ENCODE measurements around the gene ZC3H18.

GRCh38 chr16:88595921-88596320, 25.7 kb downstream of the ZC3H18 start:
- no peak for TF ChIP-seq EZH2 (IDR thresholded peaks at IDR 0.05; ENCODE audit: borderline replicate concordance, control insufficient read depth, low read depth, low read length)
- TF ChIP-seq USF1 (IDR thresholded peaks at IDR 0.05; ENCODE audit: borderline replicate concordance, extremely low read length, insufficient read depth, low read depth, low read length): no peak
- no peak for TF ChIP-seq POLR2AphosphoS5 (IDR thresholded peaks at IDR 0.05; ENCODE audit: low read length)
- no peak for TF ChIP-seq BHLHE40 (IDR thresholded peaks at IDR 0.05; ENCODE audit: borderline replicate concordance in 1 of 2, low read depth in 2 of 2, low read length in 1 of 2)
- TF ChIP-seq SREBF2 (IDR thresholded peaks at IDR 0.05; ENCODE audit: low read length): no peak
- TF ChIP-seq REST (IDR thresholded peaks at IDR 0.05; ENCODE audit: low read depth, low read length): no peak
- no peak for TF ChIP-seq SRF (IDR thresholded peaks at IDR 0.05; ENCODE audit: low read depth in 2 of 2, low read length in 2 of 2)
- TF ChIP-seq CTCF (IDR thresholded peaks at IDR 0.05 in 2 of 3, conservative IDR thresholded peaks at IDR 0.05 in 1 of 3; ENCODE audit: control insufficient read depth in 2 of 3, extremely low read depth in 1 of 3, insufficient read depth in 1 of 3, low read depth in 3 of 3, low read length in 3 of 3): no peak
- no peak for TF ChIP-seq EGR1 (IDR thresholded peaks at IDR 0.05; ENCODE audit: borderline replicate concordance in 1 of 2, low read depth in 2 of 2, low read length in 2 of 2)
- no peak for TF ChIP-seq ATF2 (IDR thresholded peaks at IDR 0.05; ENCODE audit: low read length)
- no peak for TF ChIP-seq IKZF1 (conservative IDR thresholded peaks at IDR 0.05)

All from GM12878 (cell line).